ENCODE results near the gene CHID1.

The CHID1 gene

GRCh38 chr11:907668-908067, 2.9 kb downstream of the CHID1 start:
- DNase-seq, result no peak

- no peak for DNase-seq
Observed at GRCh38 chr11:905952-906351, 4.7 kb downstream of the CHID1 start.

GRCh38 chr11:904380-904779, 6.2 kb downstream of the CHID1 start:
- DNase-seq, result no peak

- DNase-seq, result no peak
Observed at GRCh38 chr11:901452-902061, 9.1 kb downstream of the CHID1 start.

- no peak for DNase-seq
Observed at GRCh38 chr11:900545-900944, 10.1 kb downstream of the CHID1 start.

GRCh38 chr11:899724-900123, 10.9 kb downstream of the CHID1 start:
- no peak for DNase-seq

- DNase-seq, result peak; percentile 23 to 63
Observed at GRCh38 chr11:898540-899190, 11.9 kb downstream of the CHID1 start.

- DNase-seq, result peak; percentile 35 to 63
Observed at GRCh38 chr11:898143-898511, 12.5 kb downstream of the CHID1 start.

GRCh38 chr11:897253-898142, 13.1 kb downstream of the CHID1 start:
- no peak for DNase-seq

GRCh38 chr11:895331-896110, 15.1 kb downstream of the CHID1 start:
- DNase-seq, result no peak

GRCh38 chr11:894575-895201, 15.9 kb downstream of the CHID1 start:
- DNase-seq, result no peak

- DNase-seq, result no peak
Observed at GRCh38 chr11:893008-893654, 17.5 kb downstream of the CHID1 start.

GRCh38 chr11:890794-891540, 19.6 kb downstream of the CHID1 start:
- no peak for DNase-seq

- DNase-seq, result no peak
Observed at GRCh38 chr11:889687-890475, 20.7 kb downstream of the CHID1 start.

- no peak for DNase-seq
Observed at GRCh38 chr11:889257-889656, 21.4 kb downstream of the CHID1 start.

- DNase-seq, result peak; percentile 87 to 96
Observed at GRCh38 chr11:888310-889212, 22.0 kb downstream of the CHID1 start.

GRCh38 chr11:887589-887988, 23.0 kb downstream of the CHID1 start:
- DNase-seq, result no peak

GRCh38 chr11:886568-886967, 24.0 kb downstream of the CHID1 start:
- DNase-seq, result no peak

- DNase-seq, result no peak
Observed at GRCh38 chr11:884578-885070, 26.0 kb downstream of the CHID1 start.
